Glutamatergic neuron (in vitro differentiated cells): ENCODE results near the gene ZNF497. TPM values are rescaled to one million over a fixed set of nuclear protein-coding genes. Genes with fewer than 3 reads are reported as not detected.
A peak's percentile ranks its signal among the peaks of the same experiment; 100 is the strongest.

Source experiments
- DNase-seq: peaks from one replicate; pipeline ENCODE4 v3.0.0; 2022
- H3K27ac Mint-ChIP-seq: one replicate; pipeline ENCODE4 v1.8.0; 2020; ENCODE audit warnings: mild to moderate bottlenecking, mixed read lengths, inconsistent platforms; ENCODE audit not compliant: unreplicated experiment
- H3K27me3 Mint-ChIP-seq: one replicate; pipeline ENCODE4 v1.8.0; 2020; ENCODE audit warnings: mild to moderate bottlenecking, moderate library complexity, mixed read lengths, inconsistent platforms; ENCODE audit not compliant: unreplicated experiment
- H3K36me3 Mint-ChIP-seq: one replicate; pipeline ENCODE4 v1.8.0; 2020; ENCODE audit warnings: mild to moderate bottlenecking, mixed read lengths, inconsistent platforms; ENCODE audit not compliant: unreplicated experiment
- H3K4me1 Mint-ChIP-seq: one replicate; pipeline ENCODE4 v1.8.0; 2020; ENCODE audit warnings: mild to moderate bottlenecking, low read depth, mixed read lengths, inconsistent platforms; ENCODE audit not compliant: unreplicated experiment
- H3K4me3 Mint-ChIP-seq: one replicate; pipeline ENCODE4 v1.8.0; 2020; ENCODE audit warnings: mild to moderate bottlenecking, mixed read lengths, inconsistent platforms; ENCODE audit not compliant: unreplicated experiment
- H3K9me3 Mint-ChIP-seq: one replicate; pipeline ENCODE4 v1.8.0; 2020; ENCODE audit warnings: mild to moderate bottlenecking, moderate library complexity, mixed read lengths, inconsistent platforms; ENCODE audit not compliant: unreplicated experiment
- total RNA-seq: library from RNA; stranded (reverse); fragmentation: NEBNext Ultra II Directional; extraction: Animal tissue kit (Norgen Biotek cat#: 25700); gene quantifications from one replicate; pipeline ENCODE4 v1.2.1, GENCODE V29; 2021; ENCODE audit not compliant: unreplicated experiment
- TF ChIP-seq, protein P1 (sequence below): fragments of 200-600 bp; sonication (generic); IDR thresholded peaks from one replicate; pipeline ENCODE4 v1.5.0; 2021; ENCODE audit not compliant: partially characterized antibody, unreplicated experiment

The ZNF497 gene
- total RNA-seq, 1 donor from 2014 or later: 3.5 TPM

DNA sequence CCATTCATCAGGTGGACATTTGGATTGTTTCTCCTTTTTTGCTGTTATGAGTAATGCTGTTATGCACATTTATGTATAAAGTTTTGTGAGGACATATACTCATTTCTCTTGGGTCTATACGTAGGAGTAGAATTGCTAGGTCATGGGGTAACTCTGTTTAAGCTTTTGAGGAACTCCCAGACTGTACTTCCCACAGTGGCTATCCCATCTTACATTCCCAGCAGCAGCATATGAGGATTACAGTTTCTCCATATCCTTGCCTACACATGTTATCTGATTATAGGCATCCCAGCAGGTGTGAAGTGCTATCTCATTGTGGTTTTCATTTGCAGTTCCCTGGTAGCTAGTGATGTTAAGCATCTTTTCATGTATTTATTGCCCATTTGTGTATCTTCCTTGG is 29.9 kb downstream of the ZNF497 start:
- Mint-ChIP-seq H3K27me3 (peaks cover 7% of the 10 kb centered on the region), H3K9me3 (no peaks in the 10 kb centered on the region), H3K4me1 (peaks cover 9% of the 10 kb centered on the region), H3K36me3 (no peaks in the 10 kb centered on the region), H3K27ac (no peak overlapping the region), H3K4me3 (no peak overlapping the region)
- DNase-seq: no peak
- TF ChIP-seq, protein P1, sequence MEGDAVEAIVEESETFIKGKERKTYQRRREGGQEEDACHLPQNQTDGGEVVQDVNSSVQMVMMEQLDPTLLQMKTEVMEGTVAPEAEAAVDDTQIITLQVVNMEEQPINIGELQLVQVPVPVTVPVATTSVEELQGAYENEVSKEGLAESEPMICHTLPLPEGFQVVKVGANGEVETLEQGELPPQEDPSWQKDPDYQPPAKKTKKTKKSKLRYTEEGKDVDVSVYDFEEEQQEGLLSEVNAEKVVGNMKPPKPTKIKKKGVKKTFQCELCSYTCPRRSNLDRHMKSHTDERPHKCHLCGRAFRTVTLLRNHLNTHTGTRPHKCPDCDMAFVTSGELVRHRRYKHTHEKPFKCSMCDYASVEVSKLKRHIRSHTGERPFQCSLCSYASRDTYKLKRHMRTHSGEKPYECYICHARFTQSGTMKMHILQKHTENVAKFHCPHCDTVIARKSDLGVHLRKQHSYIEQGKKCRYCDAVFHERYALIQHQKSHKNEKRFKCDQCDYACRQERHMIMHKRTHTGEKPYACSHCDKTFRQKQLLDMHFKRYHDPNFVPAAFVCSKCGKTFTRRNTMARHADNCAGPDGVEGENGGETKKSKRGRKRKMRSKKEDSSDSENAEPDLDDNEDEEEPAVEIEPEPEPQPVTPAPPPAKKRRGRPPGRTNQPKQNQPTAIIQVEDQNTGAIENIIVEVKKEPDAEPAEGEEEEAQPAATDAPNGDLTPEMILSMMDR: no peak

GRCh38 chr19:58330458-58330857 is 32.1 kb downstream of the ZNF497 start:
- Mint-ChIP-seq H3K27ac (peak overlapping the region; percentile 76), H3K27me3 (peaks cover 4% of the 10 kb centered on the region), H3K9me3 (no peaks in the 10 kb centered on the region), H3K4me3 (peak overlapping the region; percentile 43), H3K4me1 (peaks cover 9% of the 10 kb centered on the region), H3K36me3 (no peaks in the 10 kb centered on the region)
- TF ChIP-seq, protein P1: no peak
- no peak for DNase-seq

GRCh38 chr19:58328999-58329398 is 33.6 kb downstream of the ZNF497 start:
- peak; percentile 73 for DNase-seq

GRCh38 chr19:58326914-58327726 is 35.4 kb downstream of the ZNF497 start, which contains the start of gene ZSCAN22:
Gene ZSCAN22 (plus strand): TSS chr19:58326994. CDS start chr19:58334803, 7,809 bp downstream.
- no peaks in the 10 kb centered on the region for H3K36me3 Mint-ChIP-seq
- no peak within 1 kb of the TSS for H3K4me3 Mint-ChIP-seq
- TF ChIP-seq, protein P1: no peak
- H3K9me3 Mint-ChIP-seq: peaks cover 2% of the 10 kb centered on the region
- H3K4me1 Mint-ChIP-seq: peaks cover 9% of the 10 kb centered on the region
- no peak within 1 kb of the TSS for H3K27ac Mint-ChIP-seq
- peaks cover 2% of the 10 kb centered on the region for H3K27me3 Mint-ChIP-seq
- peak; percentile 98 for DNase-seq

More at GRCh38 chr19:58328999-58329398, 33.6 kb downstream of the ZNF497 start:
- peaks cover 2% of the 10 kb centered on the region for H3K27me3 Mint-ChIP-seq
- TF ChIP-seq, protein P1: peak; percentile 30
- H3K9me3 Mint-ChIP-seq: no peaks in the 10 kb centered on the region
- peaks cover 9% of the 10 kb centered on the region for H3K4me1 Mint-ChIP-seq
- H3K36me3 Mint-ChIP-seq: no peaks in the 10 kb centered on the region
- H3K27ac Mint-ChIP-seq: no peak overlapping the region
- peak overlapping the region; percentile 76 for H3K4me3 Mint-ChIP-seq

- H3K4me1 Mint-ChIP-seq: peaks cover 9% of the 10 kb centered on the region
- TF ChIP-seq, protein P1: no peak
- H3K27ac Mint-ChIP-seq: no peak overlapping the region
- H3K4me3 Mint-ChIP-seq: no peak overlapping the region
- no peaks in the 10 kb centered on the region for H3K36me3 Mint-ChIP-seq
- peaks cover 2% of the 10 kb centered on the region for H3K9me3 Mint-ChIP-seq
- DNase-seq: no peak
- peaks cover 2% of the 10 kb centered on the region for H3K27me3 Mint-ChIP-seq
Measured at GRCh38 chr19:58326501-58326913, 36.0 kb downstream of the ZNF497 start.
